Lower leg skin (tissue), 3 donors: ENCODE results near the gene MBNL2.

Experiments
- CTCF ChIP-seq, 3 donors: fragments of 450-650 bp; IDR thresholded peaks; one replicate each; pipeline ENCODE4 v1.5.1; 2016; ENCODE audit warnings: antibody characterized with exemption in 3 of 3, mild to moderate bottlenecking in 3 of 3, moderate library complexity in 2 of 3
- POLR2A ChIP-seq, 2 donors: fragments of 450-650 bp; IDR thresholded peaks; one replicate each; pipeline ENCODE4 v1.6.1; 2016 to 2017; ENCODE audit warnings: antibody characterized with exemption in 2 of 2, mild to moderate bottlenecking in 1 of 2, moderate library complexity in 1 of 2

GRCh38 chr13:97430296-97430695 is 208.2 kb downstream of the MBNL2 start:
- TF ChIP-seq CTCF (IDR thresholded peaks at IDR 0.05) (no peak), POLR2A (IDR thresholded peaks at IDR 0.05) (no peak)
